GM18858 (cell line): Measurements from ENCODE around the gene MRPS27.

Experiments
- ATAC-seq: cut with Tn5 transposase; IDR thresholded peaks from one replicate; pipeline ENCODE4 v1.9.1; 2021; ENCODE audit not compliant: unreplicated experiment

MRPS27 gene

GRCh38 chr5:72206160-72206559, 113.9 kb downstream of the MRPS27 start:
- no peak for ATAC-seq

GRCh38 chr5:72205431-72206009, 114.5 kb downstream of the MRPS27 start:
- no peak for ATAC-seq

GRCh38 chr5:72204946-72205345, 115.1 kb downstream of the MRPS27 start:
- ATAC-seq: no peak

- ATAC-seq: no peak
These were observed 116.7 kb downstream of the MRPS27 start for GRCh38 chr5:72203251-72203845.

- no peak for ATAC-seq
These were observed 117.7 kb downstream of the MRPS27 start for GRCh38 chr5:72202331-72202825.

GRCh38 chr5:72199681-72200080, 120.4 kb downstream of the MRPS27 start:
- ATAC-seq: no peak

DNA sequence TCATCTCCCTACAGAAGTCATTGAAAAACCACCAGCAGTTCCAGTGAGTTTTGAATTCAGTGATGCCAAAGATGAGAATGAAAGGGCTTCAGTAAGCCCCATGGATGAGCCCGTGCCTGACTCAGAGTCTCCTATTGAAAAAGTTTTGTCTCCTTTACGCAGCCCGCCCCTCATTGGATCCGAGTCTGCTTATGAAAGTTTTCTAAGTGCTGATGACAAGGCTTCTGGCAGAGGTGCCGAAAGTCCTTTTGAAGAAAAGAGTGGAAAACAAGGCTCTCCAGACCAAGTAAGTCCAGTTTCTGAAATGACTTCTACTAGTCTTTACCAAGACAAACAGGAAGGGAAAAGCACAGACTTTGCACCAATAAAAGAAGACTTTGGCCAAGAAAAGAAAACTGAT, 122.6 kb downstream of the MRPS27 start:
- no peak for ATAC-seq

DNA sequence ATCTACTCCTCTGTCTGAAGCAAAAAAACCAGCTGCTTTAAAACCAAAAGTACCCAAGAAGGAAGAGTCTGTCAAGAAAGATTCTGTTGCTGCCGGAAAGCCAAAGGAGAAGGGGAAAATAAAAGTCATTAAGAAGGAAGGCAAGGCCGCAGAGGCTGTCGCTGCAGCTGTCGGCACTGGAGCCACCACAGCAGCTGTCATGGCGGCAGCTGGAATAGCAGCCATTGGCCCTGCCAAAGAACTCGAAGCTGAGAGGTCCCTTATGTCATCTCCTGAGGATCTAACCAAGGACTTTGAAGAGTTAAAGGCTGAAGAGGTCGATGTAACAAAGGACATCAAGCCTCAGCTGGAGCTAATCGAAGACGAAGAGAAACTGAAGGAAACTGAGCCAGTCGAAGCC, 124.5 kb downstream of the MRPS27 start:
- ATAC-seq: no peak

GRCh38 chr5:72194846-72195245, 125.2 kb downstream of the MRPS27 start:
- peak; percentile 86 for ATAC-seq

DNA sequence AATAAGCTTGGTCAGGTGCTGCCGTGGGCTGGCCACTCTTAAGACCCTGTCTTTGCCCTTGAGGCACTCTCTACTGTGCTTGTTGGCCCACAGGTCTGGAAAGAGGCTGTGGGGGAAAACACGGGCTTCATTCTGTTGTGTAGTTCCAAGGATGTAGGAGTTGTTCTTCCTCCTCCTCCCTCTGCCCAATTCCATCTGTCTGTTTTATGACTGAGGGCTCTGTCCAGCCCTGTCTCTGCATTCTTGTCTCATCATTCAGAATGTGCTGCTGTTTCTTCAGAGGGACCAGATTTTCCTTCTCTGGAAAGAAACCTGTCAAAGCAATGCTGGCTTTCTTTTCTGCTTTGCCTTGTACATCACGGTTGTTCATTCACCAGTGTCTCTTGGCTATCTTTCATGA, 128.6 kb downstream of the MRPS27 start:
- no peak for ATAC-seq

- no peak for ATAC-seq
These were observed 130.9 kb downstream of the MRPS27 start for GRCh38 chr5:72189146-72189545.

- ATAC-seq: no peak
These were observed 131.9 kb downstream of the MRPS27 start for GRCh38 chr5:72188166-72188565.

- ATAC-seq: no peak
These were observed 132.5 kb downstream of the MRPS27 start for GRCh38 chr5:72187388-72188075.

DNA sequence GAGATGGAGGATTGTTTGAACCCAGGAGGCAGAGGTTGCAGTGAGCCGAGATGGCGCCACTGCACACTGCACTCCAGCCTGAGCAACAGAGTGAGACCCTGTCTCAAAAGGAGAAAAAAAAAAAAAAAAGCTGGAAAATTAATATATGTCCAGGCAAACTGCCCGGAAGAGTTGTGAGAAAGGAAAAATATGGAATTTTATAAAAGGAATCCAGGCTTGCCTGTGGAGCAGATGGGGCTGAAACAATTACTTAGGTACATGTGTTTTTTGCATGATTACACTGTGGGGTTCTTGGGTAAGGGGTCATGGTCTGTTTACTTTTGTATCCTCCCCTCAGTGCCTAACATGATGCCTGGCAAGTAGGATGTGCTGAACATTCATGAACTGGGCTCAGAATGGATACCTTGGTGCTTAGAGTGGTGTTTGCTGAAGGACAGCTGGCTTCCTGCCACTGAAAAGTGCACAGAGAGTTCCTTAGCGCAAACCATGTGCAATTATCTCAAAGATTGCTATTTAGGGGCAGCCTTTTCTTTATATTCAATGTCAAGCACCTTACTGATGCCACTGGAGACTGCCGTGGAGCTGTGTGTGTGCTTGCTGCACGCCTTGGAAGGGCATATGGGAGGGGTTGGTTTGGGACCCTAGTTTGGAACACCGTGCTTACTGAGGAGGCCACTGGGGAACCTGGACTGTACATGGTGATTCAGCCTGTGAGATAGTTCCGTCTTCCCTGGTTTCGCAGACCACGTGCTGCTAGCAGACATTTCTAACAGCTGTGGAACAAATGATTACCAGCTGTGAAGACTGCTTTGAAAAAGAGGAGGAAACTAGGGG, 134.3 kb downstream of the MRPS27 start:
- ATAC-seq: no peak

DNA sequence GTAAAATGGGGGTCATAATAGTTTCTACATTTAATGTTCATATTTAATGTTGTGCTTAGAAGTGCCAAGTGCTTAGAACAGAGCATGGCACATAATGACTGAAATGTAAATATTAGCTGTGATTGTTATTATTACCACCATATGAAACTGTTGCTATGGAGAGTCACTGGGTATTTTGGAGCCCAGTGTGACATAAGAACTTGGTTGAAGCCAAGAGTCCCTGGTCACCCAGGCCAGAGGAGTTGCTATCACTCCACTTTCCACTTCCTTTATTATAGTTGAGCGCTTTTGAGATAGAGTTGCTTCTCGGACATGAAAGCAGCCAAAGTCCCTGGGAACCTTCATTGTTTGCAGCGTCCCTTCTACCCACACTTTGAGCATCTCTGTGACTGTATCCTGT, 135.6 kb downstream of the MRPS27 start:
- no peak for ATAC-seq

DNA sequence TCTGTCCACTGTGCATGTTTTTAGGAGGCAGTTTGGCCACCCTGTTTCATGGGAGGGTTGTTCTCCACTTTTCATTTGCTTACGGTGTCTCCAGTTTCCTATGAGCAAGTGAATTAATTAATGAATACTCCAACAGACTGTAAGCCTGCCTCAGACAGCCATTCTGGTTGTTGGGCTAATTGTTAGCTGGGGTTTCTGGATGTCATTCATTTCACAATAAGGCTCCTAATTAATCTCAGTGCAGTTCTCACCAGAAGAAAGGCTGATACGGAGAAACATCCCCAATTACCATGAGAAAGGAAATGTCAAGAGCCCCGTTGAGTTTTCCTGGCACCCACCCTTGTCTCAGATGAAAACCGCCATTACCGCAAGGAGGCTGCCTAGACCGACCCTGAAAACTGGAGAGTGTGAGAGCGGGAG, 136.9 kb downstream of the MRPS27 start:
- no peak for ATAC-seq

GRCh38 chr5:72182686-72183085, 137.4 kb downstream of the MRPS27 start:
- no peak for ATAC-seq

- ATAC-seq: no peak
These were observed 139.1 kb downstream of the MRPS27 start for GRCh38 chr5:72180925-72181324.

GRCh38 chr5:72179816-72180440, 140.1 kb downstream of the MRPS27 start:
- ATAC-seq: no peak

DNA sequence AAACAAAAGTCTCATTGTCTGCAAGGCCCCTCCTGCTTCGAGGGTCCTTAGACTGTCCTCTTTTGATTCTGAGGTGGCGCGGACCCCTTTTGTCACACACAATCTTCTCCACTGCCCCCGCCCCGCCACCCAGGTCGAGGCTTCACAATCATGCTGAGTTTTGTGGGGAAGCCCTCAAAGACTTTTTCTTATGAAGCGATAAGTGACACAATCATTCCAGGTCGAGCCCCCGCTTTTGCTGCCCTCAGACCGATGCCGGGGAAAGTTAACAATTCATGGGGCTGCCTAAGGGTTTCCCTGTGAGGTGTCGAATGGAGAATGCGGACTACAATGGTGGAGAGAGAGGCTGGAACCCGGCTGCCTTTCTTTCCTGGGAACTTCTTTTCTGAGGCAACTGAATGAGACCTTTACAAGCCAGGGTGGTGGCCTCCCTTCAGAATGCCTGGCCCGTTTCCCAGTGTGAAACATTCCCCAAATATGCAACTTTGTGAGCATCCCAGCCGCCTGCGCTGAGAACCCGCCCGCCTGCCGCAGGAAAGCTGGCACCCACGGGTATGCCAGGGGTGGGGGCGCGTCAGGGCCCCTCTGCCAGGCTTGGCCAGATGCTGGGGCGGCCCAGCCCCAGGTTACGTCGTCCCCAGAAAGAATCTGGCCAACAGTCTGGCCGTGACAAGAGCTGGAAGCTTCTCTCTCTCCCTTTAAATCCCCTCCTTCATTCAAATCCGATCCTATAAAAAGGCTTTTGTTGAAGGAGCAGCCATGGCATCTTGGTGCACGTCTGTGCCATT, 140.8 kb downstream of the MRPS27 start:
- no peak for ATAC-seq
